Measurements from ENCODE around the gene ODF4.
A peak's percentile ranks its signal among the peaks of the same experiment; 100 is the strongest.

Gene ODF4

GRCh38 chr17:8320262-8320661 lies 19.4 kb upstream of the ODF4 start:
- ATAC-seq, result no peak
- TF ChIP-seq SNAI2 (CRISPR knock-in tag; IDR thresholded peaks at IDR 0.05) (no peak), CREB5 (CRISPR knock-in tag; IDR thresholded peaks at IDR 0.05; ENCODE audit: low read depth) (no peak), PPARA (CRISPR knock-in tag; IDR thresholded peaks at IDR 0.05; ENCODE audit: borderline replicate concordance) (no peak), BACH2 (CRISPR knock-in tag; IDR thresholded peaks at IDR 0.05; ENCODE audit: borderline replicate concordance) (no peak), ZNF565 (CRISPR knock-in tag; conservative IDR thresholded peaks at IDR 0.05; ENCODE audit: low read depth) (no peak), CSRNP3 (CRISPR knock-in tag; IDR thresholded peaks at IDR 0.05) (no peak), TOX (CRISPR knock-in tag; IDR thresholded peaks at IDR 0.05; ENCODE audit: borderline replicate concordance) (no peak), TCF4 (CRISPR knock-in tag; IDR thresholded peaks at IDR 0.05; ENCODE audit: borderline replicate concordance) (no peak), ZFP30 (CRISPR knock-in tag; IDR thresholded peaks at IDR 0.05) (no peak), RARB (CRISPR knock-in tag; IDR thresholded peaks at IDR 0.05) (no peak), TSHZ2 (CRISPR knock-in tag; IDR thresholded peaks at IDR 0.05) (no peak)

- TF ChIP-seq TCF4 (CRISPR knock-in tag; IDR thresholded peaks at IDR 0.05; ENCODE audit: borderline replicate concordance) (no peak), PATZ1 (CRISPR knock-in tag; IDR thresholded peaks at IDR 0.05; ENCODE audit: borderline replicate concordance) (no peak), CSRNP3 (CRISPR knock-in tag; IDR thresholded peaks at IDR 0.05) (no peak), ZNF565 (CRISPR knock-in tag; conservative IDR thresholded peaks at IDR 0.05; ENCODE audit: low read depth) (no peak), GLIS3 (CRISPR knock-in tag; IDR thresholded peaks at IDR 0.05) (no peak), BACH2 (CRISPR knock-in tag; IDR thresholded peaks at IDR 0.05; ENCODE audit: borderline replicate concordance) (no peak), ZFP3 (CRISPR knock-in tag; IDR thresholded peaks at IDR 0.05) (no peak), TSHZ2 (CRISPR knock-in tag; IDR thresholded peaks at IDR 0.05) (no peak), PPARA (CRISPR knock-in tag; IDR thresholded peaks at IDR 0.05; ENCODE audit: borderline replicate concordance) (no peak)
- peak; percentile 64 for ATAC-seq
Measured at GRCh38 chr17:8320990-8321389, 18.6 kb upstream of the ODF4 start.

- ATAC-seq, result no peak
- TF ChIP-seq GLIS3 (CRISPR knock-in tag; IDR thresholded peaks at IDR 0.05) (no peak), RARB (CRISPR knock-in tag; IDR thresholded peaks at IDR 0.05) (no peak), TSHZ2 (CRISPR knock-in tag; IDR thresholded peaks at IDR 0.05) (no peak), CREB5 (CRISPR knock-in tag; IDR thresholded peaks at IDR 0.05; ENCODE audit: low read depth) (no peak), TOX (CRISPR knock-in tag; IDR thresholded peaks at IDR 0.05; ENCODE audit: borderline replicate concordance) (no peak), SNAI2 (CRISPR knock-in tag; IDR thresholded peaks at IDR 0.05) (no peak), ISL1 (CRISPR knock-in tag; IDR thresholded peaks at IDR 0.05) (no peak), POU6F1 (CRISPR knock-in tag; IDR thresholded peaks at IDR 0.05; ENCODE audit: borderline replicate concordance, low read depth) (no peak), BACH2 (CRISPR knock-in tag; IDR thresholded peaks at IDR 0.05; ENCODE audit: borderline replicate concordance) (no peak), ZFP3 (CRISPR knock-in tag; IDR thresholded peaks at IDR 0.05) (no peak)
Measured at GRCh38 chr17:8322061-8322460, 17.6 kb upstream of the ODF4 start.

Data from SK-N-SH treated with all-trans-retinoic acid at 6 μM for 48 hours (cell line).